ENCODE results near the gene SIGLEC15.

The SIGLEC15 gene

DNA sequence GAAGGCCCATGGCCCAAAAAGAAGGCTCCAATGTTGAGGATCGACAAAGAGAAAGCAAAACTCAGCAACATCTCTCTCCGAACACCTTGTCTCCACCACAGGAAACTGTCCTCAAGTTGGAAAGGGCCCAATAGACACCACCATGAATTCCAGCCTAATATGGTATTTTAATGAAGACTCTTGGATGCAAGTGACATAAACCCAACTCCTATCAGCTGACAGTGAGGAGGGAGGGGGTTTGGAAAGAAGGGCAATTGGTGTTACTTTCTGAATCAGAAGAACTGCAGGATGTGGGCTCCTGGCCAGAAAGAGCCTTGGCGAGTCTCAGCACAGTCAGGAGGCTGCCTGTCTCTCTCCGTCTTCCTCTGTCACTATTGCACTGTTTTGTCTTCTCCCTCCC is 40.3 kb upstream of the SIGLEC15 start:
- Histone ChIP-seq H3K27me3 (ENCODE audit: insufficient read depth, poor library complexity, severe bottlenecking) (no peaks in the 10 kb centered on the region), H3K27ac (replicated peaks) (no peak overlapping the region), H3K4me3 (replicated peaks; ENCODE audit: insufficient read depth, low read length) (no peak overlapping the region)
- no peak for DNase-seq (ENCODE audit: low read depth in 1 of 2, low spot score in 1 of 2)
- no peak for TF ChIP-seq GABPA (IDR thresholded peaks at IDR 0.05; ENCODE audit: low read depth)
- no peak for TF ChIP-seq SPI1 (IDR thresholded peaks at IDR 0.05; ENCODE audit: borderline replicate concordance, low read depth)
- TF ChIP-seq, protein P1, sequence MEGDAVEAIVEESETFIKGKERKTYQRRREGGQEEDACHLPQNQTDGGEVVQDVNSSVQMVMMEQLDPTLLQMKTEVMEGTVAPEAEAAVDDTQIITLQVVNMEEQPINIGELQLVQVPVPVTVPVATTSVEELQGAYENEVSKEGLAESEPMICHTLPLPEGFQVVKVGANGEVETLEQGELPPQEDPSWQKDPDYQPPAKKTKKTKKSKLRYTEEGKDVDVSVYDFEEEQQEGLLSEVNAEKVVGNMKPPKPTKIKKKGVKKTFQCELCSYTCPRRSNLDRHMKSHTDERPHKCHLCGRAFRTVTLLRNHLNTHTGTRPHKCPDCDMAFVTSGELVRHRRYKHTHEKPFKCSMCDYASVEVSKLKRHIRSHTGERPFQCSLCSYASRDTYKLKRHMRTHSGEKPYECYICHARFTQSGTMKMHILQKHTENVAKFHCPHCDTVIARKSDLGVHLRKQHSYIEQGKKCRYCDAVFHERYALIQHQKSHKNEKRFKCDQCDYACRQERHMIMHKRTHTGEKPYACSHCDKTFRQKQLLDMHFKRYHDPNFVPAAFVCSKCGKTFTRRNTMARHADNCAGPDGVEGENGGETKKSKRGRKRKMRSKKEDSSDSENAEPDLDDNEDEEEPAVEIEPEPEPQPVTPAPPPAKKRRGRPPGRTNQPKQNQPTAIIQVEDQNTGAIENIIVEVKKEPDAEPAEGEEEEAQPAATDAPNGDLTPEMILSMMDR (IDR thresholded peaks at IDR 0.05; ENCODE audit: insufficient read depth, low read length), result no peak
- no peak for TF ChIP-seq POLR2AphosphoS5 (IDR thresholded peaks at IDR 0.05; ENCODE audit: low read depth)
- TF ChIP-seq, protein P2, sequence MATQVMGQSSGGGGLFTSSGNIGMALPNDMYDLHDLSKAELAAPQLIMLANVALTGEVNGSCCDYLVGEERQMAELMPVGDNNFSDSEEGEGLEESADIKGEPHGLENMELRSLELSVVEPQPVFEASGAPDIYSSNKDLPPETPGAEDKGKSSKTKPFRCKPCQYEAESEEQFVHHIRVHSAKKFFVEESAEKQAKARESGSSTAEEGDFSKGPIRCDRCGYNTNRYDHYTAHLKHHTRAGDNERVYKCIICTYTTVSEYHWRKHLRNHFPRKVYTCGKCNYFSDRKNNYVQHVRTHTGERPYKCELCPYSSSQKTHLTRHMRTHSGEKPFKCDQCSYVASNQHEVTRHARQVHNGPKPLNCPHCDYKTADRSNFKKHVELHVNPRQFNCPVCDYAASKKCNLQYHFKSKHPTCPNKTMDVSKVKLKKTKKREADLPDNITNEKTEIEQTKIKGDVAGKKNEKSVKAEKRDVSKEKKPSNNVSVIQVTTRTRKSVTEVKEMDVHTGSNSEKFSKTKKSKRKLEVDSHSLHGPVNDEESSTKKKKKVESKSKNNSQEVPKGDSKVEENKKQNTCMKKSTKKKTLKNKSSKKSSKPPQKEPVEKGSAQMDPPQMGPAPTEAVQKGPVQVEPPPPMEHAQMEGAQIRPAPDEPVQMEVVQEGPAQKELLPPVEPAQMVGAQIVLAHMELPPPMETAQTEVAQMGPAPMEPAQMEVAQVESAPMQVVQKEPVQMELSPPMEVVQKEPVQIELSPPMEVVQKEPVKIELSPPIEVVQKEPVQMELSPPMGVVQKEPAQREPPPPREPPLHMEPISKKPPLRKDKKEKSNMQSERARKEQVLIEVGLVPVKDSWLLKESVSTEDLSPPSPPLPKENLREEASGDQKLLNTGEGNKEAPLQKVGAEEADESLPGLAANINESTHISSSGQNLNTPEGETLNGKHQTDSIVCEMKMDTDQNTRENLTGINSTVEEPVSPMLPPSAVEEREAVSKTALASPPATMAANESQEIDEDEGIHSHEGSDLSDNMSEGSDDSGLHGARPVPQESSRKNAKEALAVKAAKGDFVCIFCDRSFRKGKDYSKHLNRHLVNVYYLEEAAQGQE (IDR thresholded peaks at IDR 0.05; ENCODE audit: insufficient replicate concordance, low read depth), result no peak

DNA sequence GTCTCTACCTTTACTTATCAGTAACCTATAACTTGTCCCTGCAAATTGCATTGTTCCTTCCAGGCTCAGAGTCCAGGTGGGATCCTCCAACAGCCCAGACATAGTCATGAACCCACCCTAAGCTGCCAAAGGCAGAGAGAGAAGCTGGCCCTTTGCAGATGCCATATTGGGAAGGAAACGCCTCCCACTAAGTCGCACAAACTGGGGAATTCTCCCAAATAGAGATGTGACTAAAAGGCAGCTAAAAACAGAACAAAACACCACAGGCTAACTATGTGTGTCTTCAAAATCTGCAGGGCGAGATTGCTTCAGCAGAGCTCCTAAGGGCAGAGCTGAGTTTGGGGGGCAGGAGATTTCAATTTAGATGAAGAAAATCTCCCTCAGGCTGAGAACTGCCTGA is 38.5 kb upstream of the SIGLEC15 start:
- H3K27me3 ChIP-seq (ENCODE audit: insufficient read depth, poor library complexity, severe bottlenecking), result no peaks in the 10 kb centered on the region
- H3K27ac ChIP-seq (replicated peaks), result no peak overlapping the region
- TF ChIP-seq, protein P1 (IDR thresholded peaks at IDR 0.05; ENCODE audit: insufficient read depth, low read length), result no peak
- no peak for DNase-seq (ENCODE audit: low read depth in 1 of 2, low spot score in 1 of 2)
- H3K4me3 ChIP-seq (replicated peaks; ENCODE audit: insufficient read depth, low read length), result no peak overlapping the region

DNA sequence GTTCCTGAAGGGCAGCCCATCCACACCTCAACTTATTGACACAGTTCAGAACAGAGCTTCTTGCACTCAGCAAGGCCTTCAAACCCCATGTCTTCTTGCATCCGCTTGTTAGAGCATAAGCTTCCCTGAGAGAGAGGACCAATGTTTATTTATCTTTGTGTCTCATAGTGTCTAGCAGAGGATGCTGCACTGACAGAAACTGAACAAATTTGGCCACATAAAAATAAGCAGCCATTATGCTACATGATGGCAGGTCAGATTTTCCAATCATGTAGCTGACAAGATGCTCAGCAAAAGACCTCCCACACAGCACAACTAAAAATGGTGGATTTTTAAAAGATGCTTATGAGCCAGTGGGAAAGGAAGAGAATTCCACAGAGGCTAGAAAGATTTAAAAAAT is 38.1 kb upstream of the SIGLEC15 start:
- no peak overlapping the region for H3K27ac ChIP-seq (replicated peaks)
- DNase-seq (ENCODE audit: low read depth in 1 of 2, low spot score in 1 of 2), result no peak
- TF ChIP-seq GABPA (IDR thresholded peaks at IDR 0.05; ENCODE audit: low read depth), result no peak
- TF ChIP-seq, protein P2 (IDR thresholded peaks at IDR 0.05; ENCODE audit: insufficient replicate concordance, low read depth), result no peak
- TF ChIP-seq, protein P1 (IDR thresholded peaks at IDR 0.05; ENCODE audit: insufficient read depth, low read length), result no peak
- no peak for TF ChIP-seq POLR2AphosphoS5 (IDR thresholded peaks at IDR 0.05; ENCODE audit: low read depth)
- TF ChIP-seq SPI1 (IDR thresholded peaks at IDR 0.05; ENCODE audit: borderline replicate concordance, low read depth), result no peak
- H3K27me3 ChIP-seq (ENCODE audit: insufficient read depth, poor library complexity, severe bottlenecking), result no peaks in the 10 kb centered on the region
- no peak overlapping the region for H3K4me3 ChIP-seq (replicated peaks; ENCODE audit: insufficient read depth, low read length)

DNA sequence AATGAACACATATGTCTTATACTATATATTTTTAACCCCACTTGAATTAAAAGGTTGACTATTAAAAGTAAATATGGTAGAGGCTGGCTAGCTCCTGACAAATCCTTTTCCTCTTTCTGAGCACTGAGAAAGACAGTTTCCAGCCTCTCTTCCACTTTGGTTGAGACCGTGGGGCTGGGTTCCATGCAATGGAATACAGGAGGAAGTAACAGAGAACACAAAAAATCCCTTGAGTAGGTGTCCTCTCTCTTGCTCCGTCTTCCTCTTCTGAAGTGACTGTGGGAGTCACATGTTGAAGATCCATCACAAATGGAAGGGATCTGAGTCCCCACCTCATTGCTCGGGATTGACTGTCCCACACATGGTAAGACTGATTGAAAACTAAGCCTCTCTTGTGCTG is 36.6 kb upstream of the SIGLEC15 start:
- H3K27me3 ChIP-seq (ENCODE audit: insufficient read depth, poor library complexity, severe bottlenecking), result no peaks in the 10 kb centered on the region
- DNase-seq (ENCODE audit: low read depth in 1 of 2, low spot score in 1 of 2), result no peak
- no peak overlapping the region for H3K4me3 ChIP-seq (replicated peaks; ENCODE audit: insufficient read depth, low read length)
- H3K27ac ChIP-seq (replicated peaks), result no peak overlapping the region
- TF ChIP-seq, protein P2 (IDR thresholded peaks at IDR 0.05; ENCODE audit: insufficient replicate concordance, low read depth), result no peak
- TF ChIP-seq GABPA (IDR thresholded peaks at IDR 0.05; ENCODE audit: low read depth), result no peak
- no peak for TF ChIP-seq SPI1 (IDR thresholded peaks at IDR 0.05; ENCODE audit: borderline replicate concordance, low read depth)
- no peak for TF ChIP-seq POLR2AphosphoS5 (IDR thresholded peaks at IDR 0.05; ENCODE audit: low read depth)
- TF ChIP-seq, protein P1 (IDR thresholded peaks at IDR 0.05; ENCODE audit: insufficient read depth, low read length), result no peak

Data from HL-60 (cell line).